DOHH2 (cell line): ENCODE measurements around the gene ATF5.

Experiments used
- H3F3A ChIP-seq: fragments of 200-600 bp; sonication (generic), shearing (Covaris generic); 2 replicates; pipeline ENCODE4 v1.6.0; 2016; ENCODE audit warnings: antibody characterized with exemption, mild to moderate bottlenecking; ENCODE audit not compliant: control insufficient read depth, insufficient read depth
- H3K27ac ChIP-seq: fragments of 200-600 bp; sonication (generic); 2 replicates; pipeline ENCODE4 v1.5.1; 2014; ENCODE audit warnings: low read depth, mild to moderate bottlenecking, low read length, moderate library complexity
- H3K27me3 ChIP-seq: fragments of 200-600 bp; sonication (generic); 2 replicates; pipeline ENCODE4 v1.6.1; 2014; ENCODE audit warnings: mild to moderate bottlenecking, low read length, mixed read lengths; ENCODE audit not compliant: control insufficient read depth
- H3K36me3 ChIP-seq: fragments of 200-600 bp; sonication (generic); 2 replicates; pipeline ENCODE4 v1.6.1; 2014; ENCODE audit warnings: mild to moderate bottlenecking, low read length, moderate library complexity, mixed read lengths; ENCODE audit not compliant: control insufficient read depth
- H3K4me1 ChIP-seq: fragments of 200-600 bp; sonication (generic); 2 replicates; pipeline ENCODE4 v1.6.1; 2014; ENCODE audit warnings: mild to moderate bottlenecking, low read length, mixed read lengths; ENCODE audit not compliant: control insufficient read depth
- H3K4me2 ChIP-seq: fragments of 200-600 bp; sonication (generic); 2 replicates; pipeline ENCODE4 v1.6.0; 2014; ENCODE audit warnings: mild to moderate bottlenecking, low read length, moderate library complexity
- H3K4me3 ChIP-seq: fragments of 200-600 bp; sonication (generic); 2 replicates; pipeline ENCODE4 v1.5.1; 2014; ENCODE audit warnings: mild to moderate bottlenecking, low read length, mixed read lengths
- H3K79me2 ChIP-seq: fragments of 200-600 bp; sonication (generic); 2 replicates; pipeline ENCODE4 v1.6.1; 2014; ENCODE audit warnings: mild to moderate bottlenecking, low read length, mixed read lengths; ENCODE audit not compliant: control insufficient read depth
- H3K9me2 ChIP-seq: fragments of 200-600 bp; sonication (generic); replicated peaks from 2 replicates; pipeline ENCODE4 v1.6.1; 2014; ENCODE audit warnings: mild to moderate bottlenecking, low read length, mixed read lengths; ENCODE audit not compliant: control insufficient read depth
- H3K9me3 ChIP-seq: fragments of 200-600 bp; sonication (generic); 2 replicates; pipeline ENCODE4 v1.6.1; 2014; ENCODE audit warnings: antibody characterized with exemption, low read length, mixed read lengths; ENCODE audit not compliant: control insufficient read depth, insufficient read depth
- H4K20me1 ChIP-seq: fragments of 200-600 bp; sonication (generic); 2 replicates; pipeline ENCODE4 v1.6.0; 2014; ENCODE audit warnings: low read depth, mild to moderate bottlenecking, antibody characterized with exemption, low read length, moderate library complexity; ENCODE audit not compliant: control insufficient read depth, insufficient read depth
- EZH2phosphoT487 ChIP-seq: fragments of 200-600 bp; sonication (generic); IDR thresholded peaks from 2 replicates; pipeline ENCODE4 v1.6.1; 2017; ENCODE audit warnings: borderline replicate concordance, mild to moderate bottlenecking, antibody characterized with exemption, low read length, moderate library complexity, mixed read lengths
- TF ChIP-seq, protein P1 (sequence below): fragments of 200-600 bp; sonication (generic); IDR thresholded peaks from one replicate; pipeline ENCODE4 v1.5.1; 2014; ENCODE audit warnings: antibody characterized with exemption, mild to moderate bottlenecking, low read depth, low read length; ENCODE audit not compliant: poor library complexity, severe bottlenecking

The ATF5 gene

DNA sequence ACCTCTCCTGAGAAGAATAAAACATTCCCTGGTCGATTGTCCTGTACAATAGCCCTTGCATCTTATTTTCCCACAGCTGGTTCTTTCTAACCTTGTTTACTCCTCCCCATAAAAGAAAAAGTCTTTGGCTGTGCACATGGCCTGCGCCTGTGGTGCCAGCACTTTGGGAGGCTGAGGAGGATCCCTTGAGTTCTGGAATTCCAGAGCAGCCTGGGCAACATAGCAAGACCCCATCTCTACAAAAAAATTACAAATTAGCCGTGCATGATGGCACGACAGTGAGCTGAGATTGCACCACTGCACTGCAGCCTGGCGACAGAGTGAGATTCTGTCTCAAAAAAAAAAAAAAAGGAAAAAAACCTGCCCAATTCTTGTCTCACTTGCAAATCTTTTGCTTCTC is 7.5 kb downstream of the ATF5 start:
- Histone ChIP-seq H3K9me3 (no peaks in the 10 kb centered on the region), H3K9me2 (no peaks in the 10 kb centered on the region), H3K4me2 (no peak overlapping the region), H3F3A (no peaks in the 10 kb centered on the region), H3K4me3 (no peak overlapping the region), H3K27me3 (no peaks in the 10 kb centered on the region), H4K20me1 (peaks cover 4% of the 10 kb centered on the region; the same call in 1 of the 2 replicates), H3K36me3 (peaks cover 17% of the 10 kb centered on the region), H3K79me2 (no peaks in the 10 kb centered on the region; the same call in 1 of the 2 replicates), H3K27ac (no peak overlapping the region), H3K4me1 (no peaks in the 10 kb centered on the region)
- no peak for TF ChIP-seq EZH2phosphoT487
- TF ChIP-seq, protein P1, sequence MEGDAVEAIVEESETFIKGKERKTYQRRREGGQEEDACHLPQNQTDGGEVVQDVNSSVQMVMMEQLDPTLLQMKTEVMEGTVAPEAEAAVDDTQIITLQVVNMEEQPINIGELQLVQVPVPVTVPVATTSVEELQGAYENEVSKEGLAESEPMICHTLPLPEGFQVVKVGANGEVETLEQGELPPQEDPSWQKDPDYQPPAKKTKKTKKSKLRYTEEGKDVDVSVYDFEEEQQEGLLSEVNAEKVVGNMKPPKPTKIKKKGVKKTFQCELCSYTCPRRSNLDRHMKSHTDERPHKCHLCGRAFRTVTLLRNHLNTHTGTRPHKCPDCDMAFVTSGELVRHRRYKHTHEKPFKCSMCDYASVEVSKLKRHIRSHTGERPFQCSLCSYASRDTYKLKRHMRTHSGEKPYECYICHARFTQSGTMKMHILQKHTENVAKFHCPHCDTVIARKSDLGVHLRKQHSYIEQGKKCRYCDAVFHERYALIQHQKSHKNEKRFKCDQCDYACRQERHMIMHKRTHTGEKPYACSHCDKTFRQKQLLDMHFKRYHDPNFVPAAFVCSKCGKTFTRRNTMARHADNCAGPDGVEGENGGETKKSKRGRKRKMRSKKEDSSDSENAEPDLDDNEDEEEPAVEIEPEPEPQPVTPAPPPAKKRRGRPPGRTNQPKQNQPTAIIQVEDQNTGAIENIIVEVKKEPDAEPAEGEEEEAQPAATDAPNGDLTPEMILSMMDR: no peak

DNA sequence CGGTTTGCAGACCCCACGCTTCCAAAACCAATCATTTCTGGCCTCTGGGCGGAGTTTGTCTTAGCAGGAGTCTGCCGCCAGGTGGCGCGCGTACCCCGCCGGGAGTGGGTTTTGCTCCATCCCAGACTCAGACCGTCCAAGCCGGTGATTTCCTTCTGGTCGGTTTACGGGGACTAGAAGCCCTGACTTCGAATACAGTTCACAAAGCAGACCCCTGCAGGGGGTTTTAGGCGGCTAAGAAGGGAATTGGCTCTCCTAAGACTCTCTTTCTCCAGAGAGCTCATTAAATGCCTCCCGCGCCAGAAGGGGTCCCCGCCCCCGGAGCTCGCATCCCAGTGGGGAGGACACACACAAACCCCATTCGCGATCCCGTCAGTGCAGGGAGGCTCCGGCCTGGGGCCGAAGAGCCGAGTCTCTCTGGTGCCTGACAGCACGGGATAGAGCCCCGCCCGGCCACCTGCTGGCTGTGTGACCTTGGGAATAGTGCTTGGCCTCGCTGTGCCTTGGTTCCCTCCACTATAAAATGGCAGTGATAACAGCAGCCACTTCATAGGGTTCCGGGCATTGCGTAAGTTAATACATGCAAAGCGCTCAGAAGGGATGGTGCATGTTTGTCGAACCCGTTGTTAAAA is 8.9 kb downstream of the ATF5 start:
- Histone ChIP-seq H3K9me2 (no peaks in the 10 kb centered on the region), H3K9me3 (no peaks in the 10 kb centered on the region), H4K20me1 (peaks cover 4% of the 10 kb centered on the region; the same call in 1 of the 2 replicates), H3K4me2 (no peak overlapping the region), H3K4me1 (no peaks in the 10 kb centered on the region), H3K79me2 (no peaks in the 10 kb centered on the region), H3K27ac (no peak overlapping the region), H3K36me3 (peaks cover 7% of the 10 kb centered on the region), H3K4me3 (no peak overlapping the region), H3F3A (no peaks in the 10 kb centered on the region), H3K27me3 (no peaks in the 10 kb centered on the region)
- TF ChIP-seq EZH2phosphoT487: no peak
- TF ChIP-seq, protein P1: peak; percentile 93

DNA sequence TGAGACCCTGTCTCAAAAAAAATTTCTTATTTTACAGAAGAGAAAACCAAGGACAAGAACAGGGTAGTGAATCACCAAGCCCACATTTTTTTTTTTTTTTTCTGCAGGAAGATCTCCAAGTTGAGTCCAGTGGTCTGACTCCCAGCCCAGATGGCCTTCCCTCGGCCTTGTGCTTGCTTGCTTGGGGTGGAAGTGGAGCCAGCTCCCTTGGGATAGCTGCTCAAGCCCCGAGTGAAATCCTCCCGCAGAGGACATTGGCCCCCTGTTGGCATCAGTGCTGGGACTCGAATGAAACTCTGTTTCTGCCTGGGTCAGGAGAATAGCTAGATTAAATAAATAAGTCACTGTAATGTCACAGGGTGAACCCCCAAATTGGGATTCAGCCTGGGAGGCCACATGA is 9.7 kb downstream of the ATF5 start:
- no peak overlapping the region for H3K4me3 ChIP-seq
- no peaks in the 10 kb centered on the region for H3F3A ChIP-seq
- no peaks in the 10 kb centered on the region for H3K9me3 ChIP-seq
- H4K20me1 ChIP-seq: no peaks in the 10 kb centered on the region
- no peaks in the 10 kb centered on the region for H3K79me2 ChIP-seq
- no peaks in the 10 kb centered on the region for H3K4me1 ChIP-seq
- TF ChIP-seq, protein P1: no peak
- TF ChIP-seq EZH2phosphoT487: no peak
- no peak overlapping the region for H3K27ac ChIP-seq
- H3K9me2 ChIP-seq: no peaks in the 10 kb centered on the region
- H3K36me3 ChIP-seq: no peaks in the 10 kb centered on the region; the same call in 1 of the 2 replicates
- peaks cover 6% of the 10 kb centered on the region; the same call in 1 of the 2 replicates for H3K27me3 ChIP-seq
- H3K4me2 ChIP-seq: no peak overlapping the region
